Measurements from ENCODE around the gene ITPKB. TPM values are rescaled to one million over a fixed set of nuclear protein-coding genes. Genes with fewer than 3 reads are reported as not detected.
"Not testable (repeated sequence)": the region's sequence is repeated elsewhere in the genome, so short reads cannot be mapped to it uniquely, and the experiment has no call there.

Gene ITPKB
- total and polyA plus RNA-seq, 5 donors: 9.6 to 15.4 (median 9.9) TPM

- ATAC-seq (no peak), DNase-seq (no peak)
- no peak overlapping the region for H3K27ac ChIP-seq (ENCODE audit: low read length)
- 77% methylated on average over 6 of the region's 6 CpGs for WGBS
- no peaks in the 10 kb centered on the region for H3K4me1 ChIP-seq (ENCODE audit: control insufficient read depth, insufficient read depth, low read length)
- intact Hi-C loops (cut with DNase I): no loop called here
- no peaks in the 10 kb centered on the region for H3K27me3 ChIP-seq (ENCODE audit: control insufficient read depth, insufficient read depth)
- H3K9me3 ChIP-seq (ENCODE audit: control insufficient read depth, low read length): no peaks in the 10 kb centered on the region
- no peak overlapping the region for H3K4me3 ChIP-seq (ENCODE audit: low read length)
These were observed 111.9 kb downstream of the ITPKB start for GRCh38 chr1:226627050-226627755.

- Histone ChIP-seq H3K4me3 (ENCODE audit: low read length) (no peak overlapping the region), H3K9me3 (ENCODE audit: control insufficient read depth, low read length) (no peaks in the 10 kb centered on the region), H3K4me1 (ENCODE audit: control insufficient read depth, insufficient read depth, low read length) (no peaks in the 10 kb centered on the region), H3K27me3 (ENCODE audit: control insufficient read depth, insufficient read depth) (no peaks in the 10 kb centered on the region), H3K27ac (ENCODE audit: low read length) (no peak overlapping the region)
- DNase-seq (peak; percentile 77 to 89 (median 85)), ATAC-seq (peak; percentile 79 to 86)
- intact Hi-C loops (cut with DNase I): no loop called here
- WGBS: 5% methylated on average over 11 of the region's 11 CpGs
These were observed 112.5 kb downstream of the ITPKB start for GRCh38 chr1:226626577-226626956.

- intact Hi-C loops (cut with DNase I): no loop called here
- WGBS: 78% methylated on average over 10 of the region's 10 CpGs
These were observed 113.1 kb downstream of the ITPKB start for GRCh38 chr1:226625832-226626576.

GRCh38 chr1:226625326-226625725 lies 113.8 kb downstream of the ITPKB start:
- whole genome bisulfite sequencing: 85% methylated on average over 6 of the region's 6 CpGs
- DNase-seq: peak in 2 of 3 donors; percentile 20 to 23
- intact Hi-C loops (cut with DNase I): no loop called here
- Histone ChIP-seq H3K27me3 (ENCODE audit: control insufficient read depth, insufficient read depth) (no peaks in the 10 kb centered on the region), H3K4me1 (ENCODE audit: control insufficient read depth, insufficient read depth, low read length) (no peaks in the 10 kb centered on the region), H3K27ac (ENCODE audit: low read length) (no peak overlapping the region), H3K9me3 (ENCODE audit: control insufficient read depth, low read length) (no peaks in the 10 kb centered on the region), H3K4me3 (ENCODE audit: low read length) (no peak overlapping the region)
- ATAC-seq: no peak

More at GRCh38 chr1:226625832-226626576, 113.1 kb downstream of the ITPKB start:
- DNase-seq: peak in 2 of 3 donors; percentile 15 to 28
- no peak overlapping the region for H3K27ac ChIP-seq (ENCODE audit: low read length)
- no peaks in the 10 kb centered on the region for H3K4me1 ChIP-seq (ENCODE audit: control insufficient read depth, insufficient read depth, low read length)
- H3K9me3 ChIP-seq (ENCODE audit: control insufficient read depth, low read length): no peaks in the 10 kb centered on the region
- no peak overlapping the region for H3K4me3 ChIP-seq (ENCODE audit: low read length)
- no peaks in the 10 kb centered on the region for H3K27me3 ChIP-seq (ENCODE audit: control insufficient read depth, insufficient read depth)
- peak; percentile 15 to 39 for ATAC-seq

DNA sequence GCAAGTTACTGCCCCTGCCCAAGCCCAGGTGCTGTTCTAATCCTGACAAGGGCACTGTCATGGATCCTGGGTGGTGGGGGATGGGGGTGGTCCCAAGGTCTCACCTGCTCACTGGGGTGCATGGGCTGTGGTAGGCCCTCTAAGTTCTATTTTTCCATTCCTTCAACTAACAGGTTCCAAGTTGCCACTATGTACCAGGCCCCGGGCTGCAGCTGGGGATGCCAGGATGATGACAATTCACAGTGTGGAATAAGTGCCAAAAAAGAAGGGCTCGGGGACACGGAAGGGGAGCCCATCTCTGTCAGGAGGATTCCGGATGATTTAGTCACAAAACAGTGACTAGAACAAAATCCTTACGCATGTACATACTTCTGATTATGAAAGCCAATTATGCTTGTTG lies 114.6 kb downstream of the ITPKB start:
- intact Hi-C loops (cut with DNase I): no loop called here
- ATAC-seq (no peak), DNase-seq (peak in 1 of 3 donors; percentile 10)
- no peaks in the 10 kb centered on the region for H3K27me3 ChIP-seq (ENCODE audit: control insufficient read depth, insufficient read depth)
- no peaks in the 10 kb centered on the region for H3K9me3 ChIP-seq (ENCODE audit: control insufficient read depth, low read length)
- no peaks in the 10 kb centered on the region for H3K4me1 ChIP-seq (ENCODE audit: control insufficient read depth, insufficient read depth, low read length)
- no peak overlapping the region for H3K27ac ChIP-seq (ENCODE audit: low read length)
- 86% methylated on average over 5 of the region's 5 CpGs for WGBS
- no peak overlapping the region for H3K4me3 ChIP-seq (ENCODE audit: low read length)

- no peaks in the 10 kb centered on the region for H3K27me3 ChIP-seq (ENCODE audit: control insufficient read depth, insufficient read depth)
- DNase-seq (no peak), ATAC-seq (no peak)
- H3K27ac ChIP-seq (ENCODE audit: low read length): no peak overlapping the region
- H3K9me3 ChIP-seq (ENCODE audit: control insufficient read depth, low read length): no peaks in the 10 kb centered on the region
- H3K4me1 ChIP-seq (ENCODE audit: control insufficient read depth, insufficient read depth, low read length): no peaks in the 10 kb centered on the region
- H3K4me3 ChIP-seq (ENCODE audit: low read length): no peak overlapping the region
- intact Hi-C loops (cut with DNase I): no loop called here
These were observed 117.1 kb downstream of the ITPKB start for GRCh38 chr1:226622012-226622411.

GRCh38 chr1:226619031-226619430 lies 120.1 kb downstream of the ITPKB start:
- Histone ChIP-seq H3K27ac (ENCODE audit: low read length) (no peak overlapping the region), H3K9me3 (ENCODE audit: control insufficient read depth, low read length) (no peaks in the 10 kb centered on the region), H3K27me3 (ENCODE audit: control insufficient read depth, insufficient read depth) (no peaks in the 10 kb centered on the region), H3K4me3 (ENCODE audit: low read length) (no peak overlapping the region), H3K4me1 (ENCODE audit: control insufficient read depth, insufficient read depth, low read length) (no peaks in the 10 kb centered on the region)
- ATAC-seq: no peak
- intact Hi-C loops (cut with DNase I): no loop called here
- 90% methylated on average over 7 of the region's 7 CpGs for WGBS
- DNase-seq: peak in 2 of 3 donors; percentile 21 to 24

GRCh38 chr1:226618380-226618779 lies 120.7 kb downstream of the ITPKB start:
- no peak for ATAC-seq
- Histone ChIP-seq H3K4me3 (ENCODE audit: low read length) (no peak overlapping the region), H3K27me3 (ENCODE audit: control insufficient read depth, insufficient read depth) (no peaks in the 10 kb centered on the region), H3K27ac (ENCODE audit: low read length) (no peak overlapping the region), H3K9me3 (ENCODE audit: control insufficient read depth, low read length) (no peaks in the 10 kb centered on the region), H3K4me1 (ENCODE audit: control insufficient read depth, insufficient read depth, low read length) (no peaks in the 10 kb centered on the region)
- DNase-seq: no peak
- intact Hi-C loops (cut with DNase I): no loop called here
- WGBS: 88% methylated on average over 5 of the region's 5 CpGs

- 92% methylated on average over 1 of the region's 1 CpG for WGBS
- DNase-seq: not testable (repeated sequence)
These were observed 121.4 kb downstream of the ITPKB start for GRCh38 chr1:226617719-226618118.

GRCh38 chr1:226617109-226617508 lies 122.0 kb downstream of the ITPKB start:
- Histone ChIP-seq H3K27ac (ENCODE audit: low read length) (no peak overlapping the region), H3K4me3 (ENCODE audit: low read length) (no peak overlapping the region), H3K4me1 (ENCODE audit: control insufficient read depth, insufficient read depth, low read length) (no peaks in the 10 kb centered on the region), H3K9me3 (ENCODE audit: control insufficient read depth, low read length) (no peaks in the 10 kb centered on the region), H3K27me3 (ENCODE audit: control insufficient read depth, insufficient read depth) (no peaks in the 10 kb centered on the region)
- ATAC-seq (no peak), DNase-seq (no peak)
- 97% methylated on average over 8 of the region's 8 CpGs for WGBS
- intact Hi-C loops (cut with DNase I): no loop called here

More at GRCh38 chr1:226617719-226618118, 121.4 kb downstream of the ITPKB start:
- intact Hi-C loops (cut with DNase I); H3K4me1 ChIP-seq (ENCODE audit: control insufficient read depth, insufficient read depth, low read length); ATAC-seq; H3K27ac ChIP-seq (ENCODE audit: low read length); H3K4me3 ChIP-seq (ENCODE audit: low read length); H3K9me3 ChIP-seq (ENCODE audit: control insufficient read depth, low read length); H3K27me3 ChIP-seq (ENCODE audit: control insufficient read depth, insufficient read depth): not testable (repeated sequence)

- WGBS: 73% methylated on average over 1 of the region's 1 CpG
- intact Hi-C loops (cut with DNase I): no loop called here
- no peaks in the 10 kb centered on the region for H3K9me3 ChIP-seq (ENCODE audit: control insufficient read depth, low read length)
- DNase-seq (no peak), ATAC-seq (no peak)
- no peaks in the 10 kb centered on the region for H3K27me3 ChIP-seq (ENCODE audit: control insufficient read depth, insufficient read depth)
- H3K4me1 ChIP-seq (ENCODE audit: control insufficient read depth, insufficient read depth, low read length): no peaks in the 10 kb centered on the region
- H3K27ac ChIP-seq (ENCODE audit: low read length): no peak overlapping the region
- H3K4me3 ChIP-seq (ENCODE audit: low read length): no peak overlapping the region
These were observed 122.4 kb downstream of the ITPKB start for GRCh38 chr1:226616636-226617035.

All from right cardiac atrium (tissue), 5 donors.